ENCODE results near the gene GGTLC1. TPM values are rescaled to one million over a fixed set of nuclear protein-coding genes. Genes with fewer than 3 reads are reported as not detected.

Gene GGTLC1
- total RNA-seq, 2 donors from 2014 or later, result not detected

DNA sequence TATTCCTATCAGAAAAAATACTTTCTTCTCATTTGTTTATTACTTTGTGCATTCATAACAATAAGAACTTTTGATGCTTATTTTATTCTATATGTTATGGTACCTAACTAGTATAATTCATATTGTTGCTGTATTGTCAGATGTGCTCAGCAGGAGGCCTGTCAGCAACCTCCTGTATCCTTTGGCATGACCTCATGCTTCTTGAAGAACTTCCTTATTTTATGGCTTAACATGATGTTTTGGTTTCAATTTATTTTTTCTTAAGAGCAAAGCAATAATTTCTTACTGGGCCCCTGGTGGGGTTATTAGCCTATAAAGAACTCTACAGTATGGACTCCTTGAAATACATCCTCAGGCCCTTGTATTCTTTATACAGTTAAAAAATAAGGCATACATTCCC, 17.3 kb downstream of the GGTLC1 start:
- intact Hi-C loops (cut with DNase I), result no loop called here
- no peaks in the 10 kb centered on the region for H3K27me3 ChIP-seq (replicated peaks; ENCODE audit: insufficient read depth)
- H3K27ac ChIP-seq, result no peak overlapping the region
- DNase-seq (ENCODE audit: low spot score), result no peak
- TF ChIP-seq POLR2AphosphoS5 (IDR thresholded peaks at IDR 0.05) (no peak), POLR2A (IDR thresholded peaks at IDR 0.05) (no peak)
- TF ChIP-seq, protein P1, sequence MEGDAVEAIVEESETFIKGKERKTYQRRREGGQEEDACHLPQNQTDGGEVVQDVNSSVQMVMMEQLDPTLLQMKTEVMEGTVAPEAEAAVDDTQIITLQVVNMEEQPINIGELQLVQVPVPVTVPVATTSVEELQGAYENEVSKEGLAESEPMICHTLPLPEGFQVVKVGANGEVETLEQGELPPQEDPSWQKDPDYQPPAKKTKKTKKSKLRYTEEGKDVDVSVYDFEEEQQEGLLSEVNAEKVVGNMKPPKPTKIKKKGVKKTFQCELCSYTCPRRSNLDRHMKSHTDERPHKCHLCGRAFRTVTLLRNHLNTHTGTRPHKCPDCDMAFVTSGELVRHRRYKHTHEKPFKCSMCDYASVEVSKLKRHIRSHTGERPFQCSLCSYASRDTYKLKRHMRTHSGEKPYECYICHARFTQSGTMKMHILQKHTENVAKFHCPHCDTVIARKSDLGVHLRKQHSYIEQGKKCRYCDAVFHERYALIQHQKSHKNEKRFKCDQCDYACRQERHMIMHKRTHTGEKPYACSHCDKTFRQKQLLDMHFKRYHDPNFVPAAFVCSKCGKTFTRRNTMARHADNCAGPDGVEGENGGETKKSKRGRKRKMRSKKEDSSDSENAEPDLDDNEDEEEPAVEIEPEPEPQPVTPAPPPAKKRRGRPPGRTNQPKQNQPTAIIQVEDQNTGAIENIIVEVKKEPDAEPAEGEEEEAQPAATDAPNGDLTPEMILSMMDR (IDR thresholded peaks at IDR 0.05), result no peak
- no peaks in the 10 kb centered on the region for H3K4me1 ChIP-seq (replicated peaks)
- H3K4me3 ChIP-seq, result no peak overlapping the region
- no peaks in the 10 kb centered on the region for H3K9me3 ChIP-seq
- no peaks in the 10 kb centered on the region for H3K36me3 ChIP-seq

DNA sequence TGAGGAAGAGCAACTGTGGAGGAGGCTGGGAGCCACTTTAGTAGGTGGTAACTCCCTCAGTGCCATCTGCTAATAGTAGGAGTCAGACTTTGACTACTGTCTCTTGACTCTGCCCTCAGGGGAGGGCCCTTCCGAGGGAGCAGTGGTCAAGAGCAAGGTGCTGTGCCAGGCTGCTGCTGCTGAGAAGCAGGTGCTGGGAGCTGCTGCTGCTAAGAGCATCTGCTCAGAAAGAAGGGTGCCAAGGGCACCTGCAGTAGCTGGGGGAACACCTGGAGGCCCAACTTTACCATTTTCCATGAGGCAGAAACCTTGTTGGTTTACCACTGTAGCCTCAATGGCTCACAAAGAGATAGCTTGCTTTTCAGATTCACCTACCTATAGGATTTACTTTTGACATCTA, 18.5 kb downstream of the GGTLC1 start:
- H3K36me3 ChIP-seq, result no peaks in the 10 kb centered on the region
- H3K27ac ChIP-seq, result no peak overlapping the region
- intact Hi-C loops (cut with DNase I), result no loop called here
- no peaks in the 10 kb centered on the region for H3K27me3 ChIP-seq (replicated peaks; ENCODE audit: insufficient read depth)
- no peaks in the 10 kb centered on the region for H3K9me3 ChIP-seq
- 71% methylated on average over 1 of the region's 1 CpG for WGBS
- no peak for DNase-seq (ENCODE audit: low spot score)
- no peak overlapping the region for H3K4me3 ChIP-seq
- TF ChIP-seq, protein P1 (IDR thresholded peaks at IDR 0.05), result no peak
- TF ChIP-seq POLR2AphosphoS5 (IDR thresholded peaks at IDR 0.05), result no peak
- no peak for TF ChIP-seq POLR2A (IDR thresholded peaks at IDR 0.05)
- H3K4me1 ChIP-seq (replicated peaks), result no peaks in the 10 kb centered on the region

DNA sequence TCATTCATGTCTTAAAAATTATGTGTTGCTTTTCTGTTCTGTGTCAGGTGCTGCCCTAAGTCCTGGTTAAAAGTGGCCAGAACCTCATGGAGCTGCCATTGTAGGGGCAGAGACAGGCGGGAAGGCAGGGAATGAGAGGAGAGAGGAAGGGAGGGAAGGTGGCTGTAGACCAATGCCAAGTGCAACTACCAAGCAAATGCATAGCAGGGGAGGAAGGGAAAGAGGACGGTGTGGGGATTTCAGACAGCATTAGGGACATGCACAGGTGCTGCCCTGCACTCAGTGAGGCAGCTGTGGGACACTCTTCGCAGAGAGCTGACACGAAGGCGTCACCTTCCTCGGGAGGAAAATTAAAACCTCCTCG, 21.0 kb downstream of the GGTLC1 start:
- DNase-seq (ENCODE audit: low spot score), result no peak
- intact Hi-C loops (cut with DNase I), result no loop called here
- no peak overlapping the region for H3K4me3 ChIP-seq
- TF ChIP-seq, protein P1 (IDR thresholded peaks at IDR 0.05), result no peak
- no peak for TF ChIP-seq POLR2AphosphoS5 (IDR thresholded peaks at IDR 0.05)
- no peak for TF ChIP-seq POLR2A (IDR thresholded peaks at IDR 0.05)
- H3K27me3 ChIP-seq (replicated peaks; ENCODE audit: insufficient read depth), result no peaks in the 10 kb centered on the region
- H3K27ac ChIP-seq, result no peak overlapping the region
- H3K9me3 ChIP-seq, result no peaks in the 10 kb centered on the region
- no peaks in the 10 kb centered on the region for H3K4me1 ChIP-seq (replicated peaks)
- H3K36me3 ChIP-seq, result no peaks in the 10 kb centered on the region
- 75% methylated on average over 7 of the region's 7 CpGs for WGBS

DNA sequence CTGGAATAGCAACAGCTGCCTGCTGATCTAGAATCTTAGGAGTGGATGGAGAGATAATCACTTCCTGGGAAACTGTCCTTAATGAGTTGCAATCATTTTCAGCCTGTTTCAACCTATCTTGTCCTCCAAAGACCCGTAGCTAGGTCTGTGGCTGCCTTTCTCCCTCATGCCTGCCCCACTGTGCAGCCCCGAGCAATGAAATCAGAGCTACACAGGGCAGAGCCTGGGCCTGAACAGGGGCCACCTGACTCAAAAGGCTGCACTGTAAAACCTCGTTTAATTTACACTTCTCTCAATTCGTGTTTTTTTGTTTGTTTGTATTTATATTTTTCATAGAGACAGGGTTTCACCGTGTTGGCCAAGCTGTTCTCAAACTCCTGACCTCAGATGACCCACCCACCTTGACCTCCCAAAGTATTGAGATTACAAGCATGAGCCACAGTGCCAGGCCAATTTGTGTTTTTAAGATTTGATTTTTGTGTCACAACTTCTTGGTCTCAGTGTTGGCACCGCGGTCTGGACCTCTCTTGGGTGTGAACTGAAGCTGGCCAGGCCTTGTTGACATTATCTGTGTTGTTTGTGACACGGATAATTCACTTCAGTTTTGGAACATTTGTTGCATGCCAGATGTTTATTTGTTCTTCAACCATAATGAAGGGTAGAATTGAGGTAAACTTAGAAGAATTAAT, 21.5 kb downstream of the GGTLC1 start:
- Histone ChIP-seq H3K9me3 (no peaks in the 10 kb centered on the region), H3K27me3 (replicated peaks; ENCODE audit: insufficient read depth) (no peaks in the 10 kb centered on the region), H3K27ac (no peak overlapping the region), H3K4me3 (no peak overlapping the region), H3K36me3 (no peaks in the 10 kb centered on the region), H3K4me1 (replicated peaks) (no peaks in the 10 kb centered on the region)
- TF ChIP-seq, protein P1 (IDR thresholded peaks at IDR 0.05), result no peak
- TF ChIP-seq POLR2AphosphoS5 (IDR thresholded peaks at IDR 0.05) (no peak), POLR2A (IDR thresholded peaks at IDR 0.05) (no peak)
- 74% methylated on average over 8 of the region's 8 CpGs for WGBS
- DNase-seq (ENCODE audit: low spot score), result no peak
- intact Hi-C loops (cut with DNase I), result no loop called here

DNA sequence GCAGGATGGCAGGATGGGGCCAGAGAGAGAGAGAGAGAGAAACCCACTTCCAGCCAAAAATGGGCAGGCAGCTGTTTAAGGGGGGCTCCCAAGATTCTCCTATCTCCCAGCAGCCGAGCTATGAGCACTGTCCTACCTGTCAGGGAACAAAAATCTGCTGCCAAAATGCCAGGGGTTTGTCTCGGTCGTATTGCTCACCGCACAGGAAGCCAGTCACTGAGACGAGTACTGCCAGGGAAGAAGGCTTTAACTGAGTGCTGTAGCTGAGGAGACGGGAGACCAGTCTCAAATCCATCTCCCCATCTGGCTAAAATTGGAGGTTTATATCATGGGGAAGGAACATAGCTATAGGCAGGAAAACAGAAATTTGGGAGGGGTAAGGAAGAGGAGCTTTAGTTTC, 22.3 kb downstream of the GGTLC1 start:
- no peaks in the 10 kb centered on the region for H3K27me3 ChIP-seq (replicated peaks; ENCODE audit: insufficient read depth)
- DNase-seq (ENCODE audit: low spot score), result no peak
- H3K9me3 ChIP-seq, result no peaks in the 10 kb centered on the region
- no peaks in the 10 kb centered on the region for H3K36me3 ChIP-seq
- TF ChIP-seq POLR2A (IDR thresholded peaks at IDR 0.05) (no peak), POLR2AphosphoS5 (IDR thresholded peaks at IDR 0.05) (no peak)
- TF ChIP-seq, protein P1 (IDR thresholded peaks at IDR 0.05), result no peak
- no peaks in the 10 kb centered on the region for H3K4me1 ChIP-seq (replicated peaks)
- intact Hi-C loops (cut with DNase I), result no loop called here
- no peak overlapping the region for H3K4me3 ChIP-seq
- no peak overlapping the region for H3K27ac ChIP-seq
- 71% methylated on average over 6 of the region's 6 CpGs for WGBS
